ENCODE results near the gene CHD9. TPM values are rescaled to one million over a fixed set of nuclear protein-coding genes. Genes with fewer than 3 reads are reported as not detected.
"Not testable (repeated sequence)": the region's sequence is repeated elsewhere in the genome, so short reads cannot be mapped to it uniquely, and the experiment has no call there.

Gene CHD9
- total RNA-seq, 4 donors from 2014 or later = 37.4 to 112 (median 64.4) TPM

DNA sequence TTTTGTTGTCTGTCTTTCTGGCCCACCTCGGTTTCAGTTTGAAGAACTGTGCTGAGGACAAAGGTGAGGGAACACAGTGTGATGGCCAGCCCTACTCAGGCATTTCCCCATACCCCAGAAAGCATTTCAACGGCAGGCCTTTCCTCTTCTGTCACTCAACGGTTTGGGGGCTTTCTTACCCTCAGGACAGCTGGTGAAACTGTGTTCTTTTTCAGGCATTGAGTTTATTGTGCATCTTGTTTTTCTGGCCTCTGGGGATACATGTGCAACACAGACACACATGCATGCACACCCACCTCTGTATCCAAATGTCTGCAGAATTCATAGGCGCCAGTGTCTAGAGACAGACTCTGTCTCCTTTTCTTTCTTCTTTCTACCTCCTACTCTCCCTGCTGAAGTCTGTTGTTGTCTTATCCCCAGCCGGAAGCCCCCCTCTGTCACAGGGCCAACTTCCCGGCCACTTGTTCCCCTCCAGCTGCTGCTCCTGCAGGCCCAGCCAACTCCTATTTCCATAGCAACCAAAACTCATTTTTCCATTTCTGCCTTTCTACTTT is 17.0 kb downstream of the CHD9 start:
- peak; percentile 51 for DNase-seq
- Histone ChIP-seq H3K9me3 (no peaks in the 10 kb centered on the region), H3K4me1 (peaks cover 0 to 13% (median 3%) of the 10 kb centered on the region in 4 donors), H3K27me3 (no peaks in the 10 kb centered on the region), H3K4me3 (no peak overlapping the region), H3K27ac (peak overlapping the region; percentile 46 to 61 (median 50)), H3K36me3 (no peaks in the 10 kb centered on the region)
- 48 to 62% methylated on average over 4 to 6 of the region's 6 CpGs for WGBS, 2 donors (ENCODE audit: low coverage in 1 of 2)
- in situ Hi-C loops (cut with MboI; ENCODE audit: low pct_ligation_motif_present in 1 of 4, low pct_unique_long_range_greater_than_20kb in 1 of 4, low sequenced_read_pairs in 3 of 4) = loop anchor here in 2 of 4 donors (25.0 kb wide), 2 partner anchors 90 to 140 kb away; no protein-coding TSS in a partner anchor
- intact Hi-C loops (cut with DNase I; ENCODE audit: low total_unique reads) = no loop called here
- TF ChIP-seq, protein P1, sequence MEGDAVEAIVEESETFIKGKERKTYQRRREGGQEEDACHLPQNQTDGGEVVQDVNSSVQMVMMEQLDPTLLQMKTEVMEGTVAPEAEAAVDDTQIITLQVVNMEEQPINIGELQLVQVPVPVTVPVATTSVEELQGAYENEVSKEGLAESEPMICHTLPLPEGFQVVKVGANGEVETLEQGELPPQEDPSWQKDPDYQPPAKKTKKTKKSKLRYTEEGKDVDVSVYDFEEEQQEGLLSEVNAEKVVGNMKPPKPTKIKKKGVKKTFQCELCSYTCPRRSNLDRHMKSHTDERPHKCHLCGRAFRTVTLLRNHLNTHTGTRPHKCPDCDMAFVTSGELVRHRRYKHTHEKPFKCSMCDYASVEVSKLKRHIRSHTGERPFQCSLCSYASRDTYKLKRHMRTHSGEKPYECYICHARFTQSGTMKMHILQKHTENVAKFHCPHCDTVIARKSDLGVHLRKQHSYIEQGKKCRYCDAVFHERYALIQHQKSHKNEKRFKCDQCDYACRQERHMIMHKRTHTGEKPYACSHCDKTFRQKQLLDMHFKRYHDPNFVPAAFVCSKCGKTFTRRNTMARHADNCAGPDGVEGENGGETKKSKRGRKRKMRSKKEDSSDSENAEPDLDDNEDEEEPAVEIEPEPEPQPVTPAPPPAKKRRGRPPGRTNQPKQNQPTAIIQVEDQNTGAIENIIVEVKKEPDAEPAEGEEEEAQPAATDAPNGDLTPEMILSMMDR (IDR thresholded peaks at IDR 0.05) = no peak
- TF ChIP-seq EP300 (IDR thresholded peaks at IDR 0.05; ENCODE audit: low read depth) (no peak), POLR2AphosphoS5 (IDR thresholded peaks at IDR 0.05) (no peak), POLR2A (IDR thresholded peaks at IDR 0.05) (no peak)

DNA sequence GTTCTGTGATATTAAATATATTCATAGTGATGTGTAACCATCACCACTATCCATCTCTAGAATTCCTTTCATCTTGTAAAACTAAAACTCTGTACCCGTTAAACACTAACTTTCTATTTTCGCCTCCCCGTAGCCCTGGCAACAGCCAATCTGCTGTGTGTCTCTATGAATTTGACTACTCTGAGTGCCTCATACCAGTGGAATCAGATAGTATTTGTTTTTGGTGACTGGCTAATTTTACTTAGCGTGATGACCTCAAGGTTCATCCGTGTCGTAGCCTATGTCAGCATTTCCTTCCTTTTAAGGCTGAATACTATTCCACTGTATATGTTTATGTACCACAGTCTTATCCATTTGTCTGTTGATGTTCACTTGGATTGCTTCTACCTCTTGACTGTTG is 18.2 kb downstream of the CHD9 start:
- in situ Hi-C loops (cut with MboI; ENCODE audit: low pct_ligation_motif_present in 1 of 4, low pct_unique_long_range_greater_than_20kb in 1 of 4, low sequenced_read_pairs in 3 of 4) = loop anchor here in 2 of 4 donors (25.0 kb wide), 2 partner anchors 89 to 139 kb away; no protein-coding TSS in a partner anchor
- WGBS, 2 donors (ENCODE audit: low coverage in 1 of 2) = 91% methylated on average over 6 of the region's 6 CpGs
- Histone ChIP-seq H3K4me1 (peaks cover 0 to 13% (median 3%) of the 10 kb centered on the region in 4 donors), H3K27me3 (no peaks in the 10 kb centered on the region), H3K9me3 (no peaks in the 10 kb centered on the region), H3K27ac (peak overlapping the region in 1 of 4 donors; percentile 54), H3K36me3 (no peaks in the 10 kb centered on the region), H3K4me3 (no peak overlapping the region)
- intact Hi-C loops (cut with DNase I; ENCODE audit: low total_unique reads) = no loop called here
- DNase-seq = no peak
- TF ChIP-seq EP300 (IDR thresholded peaks at IDR 0.05; ENCODE audit: low read depth) (no peak), POLR2A (IDR thresholded peaks at IDR 0.05) (no peak), POLR2AphosphoS5 (IDR thresholded peaks at IDR 0.05) (no peak)
- TF ChIP-seq, protein P1 (IDR thresholded peaks at IDR 0.05) = no peak

DNA sequence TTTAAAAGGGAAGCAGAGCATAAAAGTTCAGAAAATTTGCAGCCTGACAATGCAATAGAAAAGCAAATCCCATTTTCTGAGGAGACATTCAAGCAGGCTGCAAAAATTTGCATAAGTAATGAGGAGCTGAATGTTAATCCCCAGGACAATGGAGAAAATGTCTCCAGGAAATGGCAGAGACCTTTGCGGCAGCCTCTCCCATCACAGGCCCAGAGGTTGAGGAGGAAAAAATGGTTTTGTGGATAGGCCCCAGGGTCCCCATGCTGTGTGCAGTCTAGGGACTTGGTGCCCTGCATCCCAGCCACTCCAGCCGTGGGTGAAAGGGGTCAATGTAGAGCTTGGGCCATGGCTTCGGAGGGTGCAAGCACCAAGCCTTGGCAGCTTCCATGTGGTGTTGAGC is 19.5 kb downstream of the CHD9 start:
- DNase-seq; H3K27me3 ChIP-seq; intact Hi-C loops (cut with DNase I; ENCODE audit: low total_unique reads); H3K27ac ChIP-seq; H3K36me3 ChIP-seq; H3K9me3 ChIP-seq; H3K4me3 ChIP-seq: not testable (repeated sequence)
- WGBS, 2 donors (ENCODE audit: low coverage in 1 of 2) = 77 to 100% methylated on average over 1 to 3 of the region's 3 CpGs
- in situ Hi-C loops (cut with MboI; ENCODE audit: low pct_ligation_motif_present in 1 of 4, low pct_unique_long_range_greater_than_20kb in 1 of 4, low sequenced_read_pairs in 3 of 4) = loop anchor here in 2 of 4 donors (25.0 kb wide), 2 partner anchors 88 to 138 kb away; no protein-coding TSS in a partner anchor
- H3K4me1 ChIP-seq = peaks cover 0 to 14% (median 4%) of the 10 kb centered on the region in 4 donors

DNA sequence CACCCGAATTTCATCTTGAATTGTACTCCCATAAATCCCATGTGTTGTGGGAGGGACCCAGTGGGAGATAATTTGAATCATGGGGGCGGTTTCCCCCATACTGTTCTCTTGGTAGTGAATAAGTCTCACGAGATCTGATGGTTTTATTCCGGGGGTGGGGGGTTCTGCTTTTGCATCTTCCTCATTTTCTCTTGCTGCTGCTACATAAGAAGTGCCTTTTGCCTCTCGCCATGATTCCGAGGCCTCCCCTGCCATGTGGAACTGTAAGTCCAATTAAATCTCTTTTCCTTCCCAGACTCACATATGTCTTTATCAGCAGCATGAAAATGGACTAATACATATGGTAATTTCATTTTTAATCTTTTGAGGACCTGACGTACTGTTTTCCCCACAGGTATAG is 20.7 kb downstream of the CHD9 start:
- H3K36me3 ChIP-seq; H3K9me3 ChIP-seq; DNase-seq; H3K27me3 ChIP-seq; H3K27ac ChIP-seq; H3K4me3 ChIP-seq; intact Hi-C loops (cut with DNase I; ENCODE audit: low total_unique reads); in situ Hi-C loops (cut with MboI; ENCODE audit: low pct_ligation_motif_present in 1 of 4, low pct_unique_long_range_greater_than_20kb in 1 of 4, low sequenced_read_pairs in 3 of 4): not testable (repeated sequence)
- H3K4me1 ChIP-seq = peaks cover 7 to 26% (median 9%) of the 10 kb centered on the region in 4 donors
- 86 to 92% methylated on average over 6 to 7 of the region's 7 CpGs for WGBS, 2 donors (ENCODE audit: low coverage in 1 of 2)

DNA sequence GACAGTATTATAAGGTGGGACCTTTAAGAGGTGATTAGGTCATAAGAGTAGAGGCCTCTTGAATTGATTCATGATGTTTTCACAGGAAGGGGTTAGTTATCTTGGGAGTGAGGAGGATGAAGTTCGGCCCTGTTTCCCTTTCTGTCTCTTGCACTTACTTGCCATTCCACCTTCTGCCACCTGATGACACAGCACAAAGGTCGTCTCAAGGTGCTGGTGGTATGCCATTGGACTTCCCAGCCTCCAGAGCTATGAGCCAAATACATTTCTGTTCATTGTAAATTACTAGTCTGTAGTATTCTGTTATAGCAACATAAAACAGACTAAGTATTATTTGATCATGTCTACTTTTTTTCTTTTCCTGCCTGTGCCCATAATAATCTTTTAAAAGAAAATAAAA is 23.5 kb downstream of the CHD9 start:
- Histone ChIP-seq H3K27me3 (no peaks in the 10 kb centered on the region), H3K4me3 (no peak overlapping the region), H3K27ac (no peak overlapping the region), H3K36me3 (no peaks in the 10 kb centered on the region), H3K9me3 (no peaks in the 10 kb centered on the region), H3K4me1 (peaks cover 11 to 24% (median 16%) of the 10 kb centered on the region in 4 donors)
- 81 to 88% methylated on average over 2 of the region's 2 CpGs for WGBS, 2 donors (ENCODE audit: low coverage in 1 of 2)
- TF ChIP-seq EP300 (IDR thresholded peaks at IDR 0.05; ENCODE audit: low read depth) (no peak), POLR2AphosphoS5 (IDR thresholded peaks at IDR 0.05) (no peak), POLR2A (IDR thresholded peaks at IDR 0.05) (no peak)
- TF ChIP-seq, protein P1 (IDR thresholded peaks at IDR 0.05) = no peak
- in situ Hi-C loops (cut with MboI; ENCODE audit: low pct_ligation_motif_present in 1 of 4, low pct_unique_long_range_greater_than_20kb in 1 of 4, low sequenced_read_pairs in 3 of 4) (no loop called here), intact Hi-C loops (cut with DNase I; ENCODE audit: low total_unique reads) (no loop called here)
- DNase-seq = no peak
